Astrocyte (in vitro differentiated cells and primary cell): ENCODE results near the gene CHRNB4.

ENCODE experiments used
- EZH2 ChIP-seq: IDR thresholded peaks from 2 replicates; pipeline ENCODE4 v1.6.1; 2012; ENCODE audit warnings: mild to moderate bottlenecking, low read length, inconsistent platforms; ENCODE audit not compliant: insufficient read depth
- TF ChIP-seq, protein P1 (sequence below): IDR thresholded peaks from 2 replicates; pipeline ENCODE4 v1.5.1; 2011; ENCODE audit warnings: low read depth, mild to moderate bottlenecking, inconsistent platforms, low read length, moderate library complexity; ENCODE audit not compliant: insufficient read depth

DNA sequence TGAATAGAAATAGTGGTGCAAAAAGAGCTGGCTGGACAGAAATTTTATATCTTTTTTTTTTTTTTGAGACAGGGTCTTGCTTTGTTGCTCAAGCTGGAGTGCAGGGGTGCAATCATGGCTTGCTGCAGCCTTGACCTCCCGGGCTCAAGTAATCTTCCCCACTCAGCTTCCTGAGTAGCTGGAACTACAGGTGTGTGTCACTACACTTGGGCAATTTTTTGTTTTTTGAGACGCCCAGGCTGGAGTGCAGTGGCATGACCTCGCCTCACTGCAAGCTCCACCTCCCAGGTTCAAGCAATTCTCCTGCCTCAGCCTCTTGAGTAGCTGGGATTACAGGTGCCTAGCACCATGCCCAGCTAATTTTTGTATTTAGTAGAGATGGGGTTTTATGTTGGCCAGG, 42.7 kb downstream of the CHRNB4 start:
- TF ChIP-seq, protein P1, sequence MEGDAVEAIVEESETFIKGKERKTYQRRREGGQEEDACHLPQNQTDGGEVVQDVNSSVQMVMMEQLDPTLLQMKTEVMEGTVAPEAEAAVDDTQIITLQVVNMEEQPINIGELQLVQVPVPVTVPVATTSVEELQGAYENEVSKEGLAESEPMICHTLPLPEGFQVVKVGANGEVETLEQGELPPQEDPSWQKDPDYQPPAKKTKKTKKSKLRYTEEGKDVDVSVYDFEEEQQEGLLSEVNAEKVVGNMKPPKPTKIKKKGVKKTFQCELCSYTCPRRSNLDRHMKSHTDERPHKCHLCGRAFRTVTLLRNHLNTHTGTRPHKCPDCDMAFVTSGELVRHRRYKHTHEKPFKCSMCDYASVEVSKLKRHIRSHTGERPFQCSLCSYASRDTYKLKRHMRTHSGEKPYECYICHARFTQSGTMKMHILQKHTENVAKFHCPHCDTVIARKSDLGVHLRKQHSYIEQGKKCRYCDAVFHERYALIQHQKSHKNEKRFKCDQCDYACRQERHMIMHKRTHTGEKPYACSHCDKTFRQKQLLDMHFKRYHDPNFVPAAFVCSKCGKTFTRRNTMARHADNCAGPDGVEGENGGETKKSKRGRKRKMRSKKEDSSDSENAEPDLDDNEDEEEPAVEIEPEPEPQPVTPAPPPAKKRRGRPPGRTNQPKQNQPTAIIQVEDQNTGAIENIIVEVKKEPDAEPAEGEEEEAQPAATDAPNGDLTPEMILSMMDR, result no peak
- no peak for TF ChIP-seq EZH2
